Motor neuron (in vitro differentiated cells): Measurements from ENCODE around the gene NT5DC2. TPM values are rescaled to one million over a fixed set of nuclear protein-coding genes. Genes with fewer than 3 reads are reported as not detected.

ENCODE experiments used
- ATAC-seq, 8 experiments: fragments of 200-7000 bp; cut with Tn5 transposase; replicated peaks in 6 of 8; 2 replicates each; pipeline ENCODE4 v1.8.0; 2021; ENCODE audit warnings: mild to moderate bottlenecking in 8 of 8, moderate library complexity in 8 of 8
- H3K27ac ChIP-seq, 2 donors: fragments of 250-450 bp; sonication (Bioruptor Pico); 2 replicates each; pipeline ENCODE4 v1.9.0; 2021; ENCODE audit warnings: antibody characterized with exemption in 2 of 2, mild to moderate bottlenecking in 2 of 2, moderate library complexity in 1 of 2
- H3K4me1 ChIP-seq, 2 donors: fragments of 250-450 bp; sonication (Bioruptor Pico); replicated peaks in 1 of 2; 2 replicates each; pipeline ENCODE4 v1.6.1; 2021; ENCODE audit warnings: antibody characterized with exemption in 2 of 2, mild to moderate bottlenecking in 2 of 2, moderate library complexity in 1 of 2
- H3K4me3 ChIP-seq, 5 donors: fragments of 250-450 bp; sonication (Bioruptor Pico); 2 replicates each; pipeline ENCODE4 v1.9.0; 2021; ENCODE audit warnings: antibody characterized with exemption in 5 of 5, mild to moderate bottlenecking in 5 of 5, moderate library complexity in 4 of 5
- WGBS, 10 experiments: fragments of 450-650 bp; shearing (Covaris generic); methylation state at CpG; one replicate each; pipeline ENCODE4 v1.0.0; 2022; 5-methylcytosine and 5-hydroxymethylcytosine counted together
- in situ Hi-C, 9 experiments: fragments of 400-800 bp; cut with MboI; loops; one replicate each; pipeline ENCODE4 v1.15.0; 2021; ENCODE audit warnings: low sequenced_read_pairs in 9 of 9, low pct_unique_long_range_greater_than_20kb in 2 of 9; ENCODE audit not compliant: unreplicated experiment in 9 of 9
- total RNA-seq, 8 experiments: library from RNA; unstranded; fragments of 300-600 nt; gene quantifications; 2 replicates each; pipeline versions ENCODE4 v1.2.3 to v1.2.4, GENCODE V29; 2022

NT5DC2 gene
- total RNA-seq, 8 experiments from 2014 or later, result 13.3 to 156 (median 91.7) TPM

GRCh38 chr3:52534281-52535183 lies 875 bp upstream of the NT5DC2 start:
- in situ Hi-C loops, result no loop called here
- H3K4me3 ChIP-seq, result peak overlapping the region; percentile 70 to 85 (median 75)
- WGBS, 10 experiments, result 12 to 100% (median 57%) methylated on average over 1 to 20 of the region's 57 CpGs; no CpG with 5 or more reads in 3 of the 10 experiments
- no peak for ATAC-seq
- H3K4me1 ChIP-seq, result peaks cover 37 to 40% of the 10 kb centered on the region in 2 donors
- peak overlapping the region; percentile 79 to 94 for H3K27ac ChIP-seq

DNA sequence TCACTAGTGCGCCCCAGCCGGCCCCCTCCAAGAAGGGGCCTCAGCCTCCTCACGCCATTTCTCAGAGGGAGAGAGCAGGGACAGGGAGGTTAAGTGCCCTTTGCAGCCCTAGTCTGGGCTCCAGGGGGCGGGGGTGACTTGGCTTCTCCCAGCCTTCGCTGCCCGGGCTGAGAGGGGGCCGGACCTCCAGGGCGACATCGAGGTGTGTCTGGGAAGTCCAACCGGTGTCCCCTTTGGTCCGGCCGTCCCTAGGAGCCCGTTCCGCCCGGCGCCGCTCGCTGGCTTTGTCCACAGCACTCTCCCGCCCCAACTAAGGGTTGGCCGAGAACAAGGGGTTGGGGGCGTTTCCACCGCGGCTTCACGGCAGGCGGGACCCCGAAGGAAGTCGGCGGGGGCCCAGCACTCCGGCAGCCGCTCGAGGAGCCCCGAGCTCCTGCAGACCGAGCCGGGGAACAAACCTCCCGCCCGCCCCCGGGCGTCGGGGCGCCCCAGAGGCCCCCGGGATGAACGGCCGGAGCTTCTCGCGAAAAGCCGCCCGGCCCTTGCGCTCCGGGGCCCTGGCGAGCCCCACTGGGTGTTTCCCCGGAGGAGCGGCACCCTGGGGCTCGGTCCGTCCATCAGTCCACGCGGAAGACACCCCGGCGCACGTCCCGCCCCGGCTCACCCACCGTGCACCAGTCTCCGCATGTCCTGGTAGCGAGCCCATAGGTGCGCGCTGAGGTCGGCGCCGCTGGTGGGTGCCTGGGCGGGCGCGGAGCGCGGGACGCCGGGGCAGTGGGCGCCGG lies 627 bp downstream of the NT5DC2 start:
- H3K27ac ChIP-seq, result peak overlapping the region; percentile 79 to 94
- in situ Hi-C loops, result no loop called here
- peak; percentile 0 to 1 (median 0) for ATAC-seq
- WGBS, 10 experiments, result 0 to 3% (median 0%) methylated on average over 2 to 8 of the region's 78 CpGs; no CpG with 5 or more reads in 7 of the 10 experiments
- H3K4me3 ChIP-seq, result peak overlapping the region; percentile 70 to 85 (median 75)
- peaks cover 31 to 37% of the 10 kb centered on the region in 2 donors for H3K4me1 ChIP-seq

DNA sequence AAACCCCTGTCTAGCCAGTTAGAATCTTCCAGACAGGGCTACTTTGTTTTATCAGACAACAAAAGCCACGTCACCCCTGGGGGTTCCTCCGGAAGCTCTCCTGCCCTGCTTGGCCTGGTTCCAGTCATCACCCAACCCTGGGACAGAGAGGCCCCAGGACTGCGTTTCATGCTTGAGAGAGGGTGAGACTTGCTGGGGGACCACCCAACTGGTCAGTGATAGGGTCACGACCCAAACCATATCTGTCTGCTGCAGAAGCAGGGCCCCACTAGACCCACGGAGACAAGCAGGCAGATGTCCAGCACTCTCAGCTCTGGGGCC lies 1.2 kb downstream of the NT5DC2 start:
- peak in 1 of 8 experiments; percentile 4 for ATAC-seq
- Histone ChIP-seq H3K4me1 (peaks cover 25 to 32% of the 10 kb centered on the region in 2 donors), H3K4me3 (peak overlapping the region; percentile 70 to 85 (median 75)), H3K27ac (peak overlapping the region; percentile 79 to 94)
- 0 to 83% (median 5%) methylated on average over 1 to 4 of the region's 5 CpGs; no CpG with 5 or more reads in 7 of the 10 experiments for WGBS, 10 experiments
- in situ Hi-C loops, result no loop called here

DNA sequence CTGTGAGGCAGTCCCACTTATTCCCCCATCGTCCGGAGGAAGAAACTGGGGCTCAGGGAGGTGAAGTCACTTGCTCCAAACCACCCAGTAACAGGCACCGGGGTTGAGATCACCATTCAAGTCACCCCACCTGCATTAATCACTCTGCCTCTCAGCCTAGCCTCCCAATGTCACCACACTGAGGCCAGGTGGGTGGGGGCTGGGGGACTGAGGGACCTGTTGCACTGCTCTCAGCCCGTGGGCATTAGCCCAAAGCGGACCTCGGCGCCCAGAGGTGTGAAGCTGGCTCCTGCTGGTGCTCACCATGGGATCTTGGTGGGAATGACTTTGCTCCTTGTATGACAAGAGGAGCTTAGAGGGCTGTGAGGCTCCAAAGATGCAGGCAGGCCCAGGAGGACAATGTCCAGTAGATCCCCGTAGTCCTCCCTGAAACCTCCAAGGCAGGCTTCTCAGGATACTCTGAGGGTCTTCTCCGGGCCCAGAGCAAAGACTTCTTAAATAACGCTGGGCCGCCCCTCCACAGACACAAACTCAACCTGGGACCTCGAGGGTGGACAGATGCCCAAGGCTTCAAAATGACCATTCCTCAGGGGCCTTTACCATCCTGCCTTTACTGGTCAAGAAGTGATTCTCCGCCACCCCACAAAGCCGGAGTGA lies 1.7 kb downstream of the NT5DC2 start:
- H3K4me1 ChIP-seq, result peaks cover 23 to 30% of the 10 kb centered on the region in 2 donors
- 40 to 100% (median 60%) methylated on average over 1 to 4 of the region's 14 CpGs; no CpG with 5 or more reads in 4 of the 10 experiments for WGBS, 10 experiments
- in situ Hi-C loops, result no loop called here
- peak overlapping the region in 1 of 2 donors; percentile 94 for H3K27ac ChIP-seq
- peak overlapping the region; percentile 70 to 85 (median 75) for H3K4me3 ChIP-seq
- ATAC-seq, result no peak

- H3K27ac ChIP-seq, result no peak overlapping the region
- 20 to 100% (median 89%) methylated on average over 1 to 3 of the region's 10 CpGs; no CpG with 5 or more reads in 5 of the 10 experiments for WGBS, 10 experiments
- in situ Hi-C loops, result no loop called here
These were observed 2.5 kb downstream of the NT5DC2 start for GRCh38 chr3:52530918-52531826.

GRCh38 chr3:52529376-52530333 lies 4.0 kb downstream of the NT5DC2 start:
- Histone ChIP-seq H3K4me3 (no peak overlapping the region), H3K4me1 (peaks cover 15 to 19% of the 10 kb centered on the region in 2 donors), H3K27ac (no peak overlapping the region)
- WGBS, 10 experiments, result 72 to 100% (median 93%) methylated on average over 1 to 7 of the region's 12 CpGs; no CpG with 5 or more reads in 4 of the 10 experiments
- in situ Hi-C loops, result no loop called here
- ATAC-seq, result peak in 1 of 8 experiments; percentile 15

More at GRCh38 chr3:52530918-52531826, 2.5 kb downstream of the NT5DC2 start:
- peaks cover 23 to 30% of the 10 kb centered on the region in 2 donors for H3K4me1 ChIP-seq
- H3K4me3 ChIP-seq, result peak overlapping the region in 1 of 5 donors; percentile 73
- ATAC-seq, result no peak

GRCh38 chr3:52528586-52529375 lies 4.9 kb downstream of the NT5DC2 start:
- in situ Hi-C loops, result no loop called here
- WGBS, 10 experiments, result 80 to 100% (median 92%) methylated on average over 1 to 7 of the region's 25 CpGs; no CpG with 5 or more reads in 6 of the 10 experiments

DNA sequence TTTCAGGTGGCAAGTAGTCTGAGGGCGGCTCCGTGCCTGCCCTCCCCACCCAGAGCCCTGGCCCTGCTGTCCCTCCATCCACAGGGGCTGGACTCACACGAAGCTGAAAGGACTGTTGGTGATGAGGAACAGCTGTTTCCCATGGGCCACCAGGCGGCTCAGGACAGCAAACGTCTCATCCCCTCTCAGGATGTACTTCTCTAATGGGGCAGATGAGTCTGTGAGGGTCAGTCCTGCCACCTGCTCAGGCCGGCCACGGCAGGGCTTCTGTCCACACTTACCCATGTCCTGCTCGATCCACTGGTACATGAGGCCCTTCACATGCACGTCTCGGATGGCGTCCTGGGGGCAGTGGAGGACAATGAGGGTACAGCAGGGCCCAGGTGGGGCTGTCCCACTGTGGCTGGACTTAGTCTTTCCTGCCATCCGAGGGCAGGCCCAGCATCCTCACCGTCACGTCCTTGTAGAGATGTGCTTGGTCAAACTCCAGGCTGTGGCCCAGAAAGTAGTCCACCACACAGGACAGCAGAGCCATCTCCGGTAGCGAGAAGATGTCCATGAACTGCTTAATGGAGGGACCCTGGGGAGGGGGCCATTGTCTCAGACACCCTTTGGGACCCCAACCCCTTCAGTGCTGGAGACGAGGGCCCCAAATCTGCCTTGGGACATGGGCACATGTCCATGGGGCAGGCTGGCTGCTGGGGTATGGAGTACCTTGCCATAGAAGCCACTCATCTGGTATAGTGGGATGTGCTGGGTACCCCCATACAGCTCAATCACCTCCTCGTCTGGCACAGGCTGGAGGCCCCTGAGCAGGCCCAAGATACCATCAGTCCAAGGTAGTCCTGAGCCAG lies 5.7 kb downstream of the NT5DC2 start:
- H3K4me1 ChIP-seq, result peaks cover 11 to 12% of the 10 kb centered on the region in 2 donors
- WGBS, 10 experiments, result 87 to 100% methylated on average over 1 to 3 of the region's 18 CpGs; no CpG with 5 or more reads in 8 of the 10 experiments
- in situ Hi-C loops, result no loop called here
- H3K4me3 ChIP-seq, result no peak overlapping the region
- no peak for ATAC-seq
- no peak overlapping the region for H3K27ac ChIP-seq

More at GRCh38 chr3:52528586-52529375, 4.9 kb downstream of the NT5DC2 start:
- Histone ChIP-seq H3K4me3 (no peak overlapping the region), H3K4me1 (peaks cover 11 to 12% of the 10 kb centered on the region in 2 donors), H3K27ac (no peak overlapping the region)
- ATAC-seq, result no peak

DNA sequence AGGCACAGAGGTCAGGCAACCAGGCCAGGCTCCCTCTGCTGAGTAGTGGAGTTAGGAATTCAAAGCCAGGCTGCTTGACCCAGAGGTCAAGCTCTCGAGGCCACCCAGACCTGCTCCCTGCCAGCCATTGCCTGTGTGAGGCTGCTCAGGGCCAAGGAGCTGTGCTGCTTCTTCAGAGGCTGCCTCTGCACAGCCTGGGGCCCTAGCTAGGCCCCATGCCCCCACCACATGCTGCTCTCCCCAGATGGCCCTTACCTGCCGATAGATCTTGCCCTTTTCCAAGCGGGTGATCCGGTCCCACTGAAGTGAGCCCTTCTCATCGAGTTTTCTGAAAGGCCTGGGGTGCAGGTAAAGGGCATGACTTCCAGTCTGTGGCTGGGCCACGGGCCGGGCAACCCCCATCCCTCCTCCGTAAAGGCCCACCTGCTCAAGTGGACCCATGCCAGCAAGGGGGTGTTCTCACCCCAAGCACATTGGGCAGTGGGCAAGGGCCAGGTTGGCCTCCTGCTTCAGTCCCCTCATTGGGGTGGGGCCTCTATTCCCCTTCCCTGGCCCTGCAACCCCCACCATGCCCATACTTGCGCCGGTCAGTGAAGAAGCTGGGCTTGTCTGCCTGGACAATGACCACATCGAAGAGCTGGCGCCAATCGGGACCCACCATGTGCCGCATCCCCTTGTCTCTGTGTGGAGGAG lies 6.5 kb downstream of the NT5DC2 start:
- in situ Hi-C loops, result no loop called here
- Histone ChIP-seq H3K4me1 (peaks cover 7 to 11% of the 10 kb centered on the region in 2 donors), H3K4me3 (no peak overlapping the region), H3K27ac (no peak overlapping the region)
- ATAC-seq, result no peak
- 33 to 100% (median 95%) methylated on average over 1 to 6 of the region's 14 CpGs; no CpG with 5 or more reads in 4 of the 10 experiments for WGBS, 10 experiments
